A549 (cell line): ENCODE results near the gene IFITM2. TPM values are rescaled to one million over a fixed set of nuclear protein-coding genes. Genes with fewer than 3 reads are reported as not detected.
"Not testable (repeated sequence)": the region's sequence is repeated elsewhere in the genome, so short reads cannot be mapped to it uniquely, and the experiment has no call there.

ENCODE experiments used
- ATAC-seq, 2 experiments: fragments of 200-7000 bp in 1 of 2; fragments of >200 bp in 1 of 2; cut with Nextera tagmentation in 1 of 2; cut with Tn5 transposase in 1 of 2; 3 replicates each; pipeline versions ENCODE4 v1.8.0 to v1.9.1; 2018 to 2020; ENCODE audit warnings: mild to moderate bottlenecking in 1 of 2, moderate library complexity in 1 of 2
- CTCF ChIA-PET: fragments of 300-600 bp; sonication (Branson Sonifier 250); formaldehyde crosslinking; extraction: SDS; loops from one replicate; lab custom pipeline; 2021; ENCODE audit warnings: antibody characterized with exemption, inconsistent platforms; lab: Yijun Ruan, JAX
- POLR2A ChIA-PET: fragments of 350-600 bp; formaldehyde crosslinking; extraction: SDS; loops from one replicate; lab custom pipeline; 2021; ENCODE audit warnings: antibody characterized with exemption, inconsistent platforms; lab: Yijun Ruan, JAX
- DNase-seq, 2 experiments: peaks; one replicate each; pipeline versions ENCODE4 v3.0.0 to v3.0.0-alpha.2; 2011 to 2016; ENCODE audit warnings: low read depth in 1 of 2, low spot score in 1 of 2
- FAIRE-seq: peaks from 2 replicates; lab custom pipeline; 2011; peaks lifted over from hg19 to GRCh38; lab: Jason Lieb, UNC
- H3K27ac ChIP-seq, 2 experiments: fragments of >200 bp; sonication (Bioruptor Twin); formaldehyde crosslinking; 3 replicates each; pipeline ENCODE4 v1.5.1; 2016 to 2017
- H3K4me1 ChIP-seq: fragments of >200 bp; sonication (Bioruptor Twin); formaldehyde crosslinking; 3 replicates; pipeline ENCODE4 v1.6.1; 2016
- H3K4me2 ChIP-seq: fragments of >200 bp; sonication (Bioruptor Twin); formaldehyde crosslinking; 3 replicates; pipeline ENCODE4 v1.6.1; 2016
- H3K4me3 ChIP-seq: fragments of >200 bp; sonication (Bioruptor Twin); formaldehyde crosslinking; 3 replicates; pipeline ENCODE4 v1.5.1; 2016
- H3K9me3 ChIP-seq: fragments of >200 bp; sonication (Bioruptor Twin); formaldehyde crosslinking; 3 replicates; pipeline ENCODE4 v1.6.1; 2016
- CEBPB ChIP-seq, 2 experiments: fragments of >200 bp in 1 of 2; sonication (Bioruptor Twin) in 1 of 2; formaldehyde crosslinking in 1 of 2; IDR thresholded peaks; 2 replicates each; pipeline ENCODE4 v1.6.1; 2012 to 2016
- CHD2 ChIP-seq: fragments of 150-350 bp; IDR thresholded peaks from 2 replicates; pipeline ENCODE4 v1.6.1; 2014; ENCODE audit warnings: low read length; ENCODE audit not compliant: partially characterized antibody
- EP300 ChIP-seq, 2 experiments: fragments of >200 bp; sonication (Bioruptor Twin); formaldehyde crosslinking; IDR thresholded peaks; 2 replicates in 1 of 2; 3 replicates in 1 of 2; pipeline ENCODE4 v1.6.1; 2016 to 2017
- ESRRA ChIP-seq: fragments of 150-350 bp; IDR thresholded peaks from 2 replicates; pipeline ENCODE4 v1.6.1; 2014; ENCODE audit warnings: mild to moderate bottlenecking, low read length, borderline replicate concordance
- FOSB ChIP-seq: fragments of 250-450 bp; sonication (Bioruptor Pico); IDR thresholded peaks from 2 replicates; pipeline ENCODE4 v1.5.0; 2020; ENCODE audit warnings: mild to moderate bottlenecking, moderate library complexity
- FOXS1 ChIP-seq: fragments of 250-450 bp; sonication (Bioruptor Pico); IDR thresholded peaks from 2 replicates; pipeline ENCODE4 v1.5.0; 2020; ENCODE audit warnings: mild to moderate bottlenecking, moderate library complexity
- HMGXB4 ChIP-seq: fragments of 250-450 bp; sonication (Bioruptor Pico); IDR thresholded peaks from 2 replicates; pipeline ENCODE4 v1.5.0; 2021; ENCODE audit warnings: mild to moderate bottlenecking, moderate library complexity, borderline replicate concordance
- HOXA7 ChIP-seq: fragments of 250-450 bp; sonication (Bioruptor Pico); IDR thresholded peaks from 2 replicates; pipeline ENCODE4 v1.5.0; 2020; ENCODE audit warnings: mild to moderate bottlenecking, moderate library complexity
- JUNB ChIP-seq: fragments of >200 bp; sonication (Bioruptor Twin); formaldehyde crosslinking; IDR thresholded peaks from 2 replicates; pipeline ENCODE4 v1.6.1; 2016
- KDM1A ChIP-seq: fragments of 200-600 bp; sonication (generic); IDR thresholded peaks from 2 replicates; pipeline ENCODE4 v1.6.1; 2016; ENCODE audit warnings: low read depth, mild to moderate bottlenecking
- MAFK ChIP-seq: fragments of 450-650 bp; IDR thresholded peaks from 2 replicates; pipeline ENCODE4 v1.6.1; 2014; ENCODE audit not compliant: partially characterized antibody
- NPAS2 ChIP-seq: fragments of 250-450 bp; sonication (Bioruptor Pico); IDR thresholded peaks from 2 replicates; pipeline ENCODE4 v1.8.0; 2022; ENCODE audit warnings: mild to moderate bottlenecking, moderate library complexity, borderline replicate concordance
- NR3C1 ChIP-seq: fragments of >200 bp; sonication (Bioruptor Twin); formaldehyde crosslinking; IDR thresholded peaks from 3 replicates; pipeline ENCODE4 v1.6.1; 2017
- PBX3 ChIP-seq: IDR thresholded peaks from 2 replicates; pipeline ENCODE4 v1.6.1; 2012
- RCOR1 ChIP-seq: fragments of 150-350 bp; IDR thresholded peaks from 2 replicates; pipeline ENCODE4 v1.6.1; 2014; ENCODE audit warnings: antibody characterized with exemption, low read length, low read depth
- TP53 ChIP-seq: fragments of 250-450 bp; sonication (Bioruptor Pico); IDR thresholded peaks from 2 replicates; pipeline ENCODE4 v1.5.0; 2021; ENCODE audit warnings: mild to moderate bottlenecking, moderate library complexity
- ZFP36 ChIP-seq: fragments of 450-650 bp; IDR thresholded peaks from 2 replicates; pipeline ENCODE4 v1.6.1; 2014; ENCODE audit warnings: borderline replicate concordance; ENCODE audit not compliant: partially characterized antibody
- WGBS: methylation state at CpG from one replicate; pipeline ENCODE4 v1.1.6; 2017; ENCODE audit errors: missing lambda C conversion rate; 5-methylcytosine and 5-hydroxymethylcytosine counted together
- polyA plus RNA-seq, 4 experiments: library from polyadenylated mRNA; depleted of rRNA in 3 of 4; stranded (reverse); fragments of >200 nt; fragmentation: RNase III in 1 of 4; extraction: RNeasy Plus Mini Kit Qiagen cat#74134 plus additional on column Dnase treatment in 1 of 4; gene quantifications; 2 replicates in 3 of 4; 3 replicates in 1 of 4; pipeline ENCODE4 v1.2.3, GENCODE V29; 2011 to 2017
- TF ChIP-seq, protein P1 (sequence below): fragments of >200 bp; sonication (Bioruptor Twin); formaldehyde crosslinking; IDR thresholded peaks from 2 replicates; pipeline ENCODE4 v1.6.1; 2016

Gene IFITM2
- polyA plus RNA-seq, 2 of the 4 experiments (the other 2 are of a cell fraction) = 36.4 to 43.6 TPM

DNA sequence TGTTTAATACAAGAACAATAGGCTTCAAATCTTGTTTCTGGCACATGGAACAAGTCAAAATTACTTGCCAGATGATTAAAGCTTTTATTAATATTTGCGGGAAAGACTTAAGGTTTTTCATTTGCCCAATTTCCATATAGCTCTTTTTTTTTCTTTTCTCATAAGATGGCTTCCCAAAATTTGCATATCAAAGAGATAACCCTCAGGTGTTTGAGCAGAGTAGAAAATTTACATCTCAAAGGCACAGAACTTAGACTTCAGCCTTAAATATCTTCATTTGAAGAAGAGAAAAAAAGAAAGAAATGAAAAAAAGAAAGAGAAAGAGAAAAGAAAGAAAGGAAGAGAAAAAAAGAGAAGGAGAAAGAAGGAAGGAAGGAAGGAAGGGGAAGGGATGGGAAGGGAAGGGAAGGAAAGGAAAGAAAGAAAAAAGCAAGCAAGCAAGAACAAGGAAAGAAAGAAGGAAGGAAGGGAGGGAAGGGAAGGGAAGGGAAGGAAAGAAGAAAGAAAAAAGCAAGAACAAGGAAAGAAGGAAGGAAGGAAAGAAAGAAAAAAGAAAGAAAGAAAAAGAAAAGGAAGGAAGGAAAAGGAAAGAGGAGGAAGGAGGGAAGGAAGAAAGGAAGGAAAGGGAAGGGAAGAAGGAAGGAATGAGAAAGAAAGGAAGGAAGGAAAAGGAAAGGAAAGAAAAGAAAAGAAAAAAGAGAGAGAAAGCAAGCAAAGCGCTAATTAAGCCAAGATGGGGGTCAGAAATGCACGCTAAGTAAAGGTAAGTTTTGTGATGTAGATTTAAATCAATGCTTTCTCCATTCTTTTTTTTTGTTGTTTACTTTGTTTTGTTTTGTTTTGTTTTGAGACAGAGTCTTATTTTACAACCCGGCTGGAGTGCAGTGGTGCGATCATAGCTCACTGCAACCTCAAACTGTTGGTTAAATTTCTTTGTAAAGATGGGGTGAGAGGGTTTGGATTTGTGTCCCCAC is 33.2 kb downstream of the IFITM2 start:
- Histone ChIP-seq H3K9me3 (no peaks in the 10 kb centered on the region), H3K4me3 (no peak overlapping the region), H3K4me1 (no peaks in the 10 kb centered on the region), H3K4me2 (no peak overlapping the region), H3K27ac (no peak overlapping the region)
- ATAC-seq (no peak), DNase-seq (no peak), FAIRE-seq (no peak)
- CTCF ChIA-PET = interaction anchor here (0.9 to 2.4 kb wide), 7 partner anchors 8 to 178 kb away, joined by 3 to 11 read pairs (median 4); no protein-coding TSS in a partner anchor
- 64% methylated on average over 5 of the region's 5 CpGs for WGBS
- POLR2A ChIA-PET = interaction anchor here (1.7 kb wide), 1 partner anchor 15 kb away, joined by 9 read pairs; no protein-coding TSS in a partner anchor
- TF ChIP-seq ZFP36 (no peak), CEBPB (IDR thresholded peaks at IDR 0.05) (no peak), JUNB (no peak)

- H3K4me3 ChIP-seq = no peak overlapping the region
- H3K9me3 ChIP-seq = no peaks in the 10 kb centered on the region
- TF ChIP-seq MAFK = peak; percentile 84
- no peak for TF ChIP-seq CHD2
- H3K27ac ChIP-seq = no peak overlapping the region
- H3K4me2 ChIP-seq = no peak overlapping the region
- POLR2A ChIA-PET = no interaction called here
- FAIRE-seq (no peak), ATAC-seq (no peak), DNase-seq (no peak)
- no peaks in the 10 kb centered on the region for H3K4me1 ChIP-seq
- CTCF ChIA-PET = no interaction called here
- WGBS = 89% methylated on average over 3 of the region's 3 CpGs
Observed at GRCh38 chr11:342328-342727, 34.7 kb downstream of the IFITM2 start.

DNA sequence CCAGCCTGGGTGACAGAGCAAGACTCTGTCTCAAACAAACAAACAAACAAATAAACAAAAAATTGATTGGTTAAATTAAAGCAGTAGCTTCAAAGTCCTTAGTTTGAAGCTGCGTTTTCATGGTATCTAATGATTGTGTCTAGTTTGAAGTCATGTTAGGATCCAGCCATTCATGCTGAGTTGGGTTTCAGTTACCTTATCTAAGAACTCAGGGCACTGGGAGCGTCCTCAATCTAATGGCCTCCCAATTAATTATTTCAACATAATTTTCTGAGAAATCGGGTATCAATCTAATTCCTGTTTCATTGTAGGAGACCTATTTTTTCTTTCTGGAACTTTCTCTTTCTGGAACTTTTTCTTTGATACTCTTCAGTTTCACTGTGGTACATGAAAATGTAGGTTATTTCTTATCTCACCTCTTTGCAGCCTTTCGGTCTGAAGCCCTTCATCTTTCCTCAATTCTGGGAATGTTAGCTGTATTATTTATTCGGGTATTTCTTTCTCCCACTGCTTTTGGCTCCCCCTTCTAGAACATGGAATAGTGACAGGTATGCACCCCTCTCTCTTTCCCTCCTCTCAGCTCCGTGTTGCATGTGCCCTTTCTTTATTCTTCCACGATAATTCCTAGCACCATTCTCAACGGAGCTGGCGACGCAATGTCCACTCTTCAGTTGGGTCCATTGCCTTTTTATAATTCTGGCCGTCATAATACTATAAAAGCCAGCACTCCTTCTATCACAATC is 37.4 kb downstream of the IFITM2 start:
- no peak overlapping the region for H3K27ac ChIP-seq
- DNase-seq (no peak), FAIRE-seq (no peak), ATAC-seq (no peak)
- H3K4me2 ChIP-seq = no peak overlapping the region
- ChIA-PET CTCF (interaction anchor here (0.7 to 1.6 kb wide), 9 partner anchors 8 to 452 kb away, joined by 3 to 6 read pairs (median 3); no protein-coding TSS in a partner anchor), POLR2A (interaction anchor here (0.8 to 1.4 kb wide), 2 partner anchors 11 kb away, joined by 4 to 6 read pairs; no protein-coding TSS in a partner anchor)
- 82% methylated on average over 11 of the region's 11 CpGs for WGBS
- no peak for TF ChIP-seq NR3C1
- no peak for TF ChIP-seq MAFK
- TF ChIP-seq, protein P1, sequence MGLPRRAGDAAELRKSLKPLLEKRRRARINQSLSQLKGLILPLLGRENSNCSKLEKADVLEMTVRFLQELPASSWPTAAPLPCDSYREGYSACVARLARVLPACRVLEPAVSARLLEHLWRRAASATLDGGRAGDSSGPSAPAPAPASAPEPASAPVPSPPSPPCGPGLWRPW = no peak
- TF ChIP-seq FOXS1 (CRISPR knock-in tag) = no peak
- TF ChIP-seq HMGXB4 (CRISPR knock-in tag) = no peak
- no peak for TF ChIP-seq FOSB (CRISPR knock-in tag)
- TF ChIP-seq NPAS2 = no peak
- no peak overlapping the region for H3K4me3 ChIP-seq
- H3K4me1 ChIP-seq = no peaks in the 10 kb centered on the region
- no peaks in the 10 kb centered on the region for H3K9me3 ChIP-seq

- CTCF ChIA-PET = interaction anchor here (1.2 to 1.6 kb wide), 2 partner anchors 10 to 172 kb away, joined by 3 to 4 read pairs; no protein-coding TSS in a partner anchor
Observed at GRCh38 chr11:346529-346928, 38.9 kb downstream of the IFITM2 start.

DNA sequence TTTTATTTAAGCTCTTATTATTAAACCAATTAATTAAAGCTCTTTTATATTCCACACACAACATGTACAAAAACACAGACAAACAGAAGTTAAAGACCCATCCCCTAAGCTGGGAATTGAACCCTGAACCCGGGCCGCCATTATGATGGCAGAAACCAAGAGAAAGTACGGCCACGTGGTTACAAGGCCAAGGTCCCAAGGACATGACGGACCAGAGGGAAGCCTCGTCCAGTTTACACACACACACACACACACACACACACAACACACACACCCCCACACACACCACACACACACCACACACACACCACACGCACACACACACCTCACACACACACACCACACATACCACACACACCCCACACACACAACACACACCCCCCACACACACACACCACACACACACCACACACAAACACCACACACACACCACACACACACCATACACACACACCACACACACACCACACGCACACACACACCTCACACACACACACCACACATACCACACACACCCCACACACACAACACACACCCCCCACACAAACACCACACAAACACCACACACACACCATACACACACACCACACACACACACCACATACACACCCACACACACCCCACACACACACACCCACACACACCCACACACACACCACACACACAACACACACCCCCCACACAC is 41.8 kb downstream of the IFITM2 start:
- H3K4me1 ChIP-seq, DNase-seq, H3K27ac ChIP-seq, POLR2A ChIA-PET, ATAC-seq, H3K4me3 ChIP-seq, H3K4me2 ChIP-seq, FAIRE-seq, H3K9me3 ChIP-seq: not testable (repeated sequence)
- 77% methylated on average over 7 of the region's 8 CpGs for WGBS
- CTCF ChIA-PET = interaction anchor here (0.8 to 1.7 kb wide), 3 partner anchors 16 to 79 kb away, joined by 3 to 6 read pairs (median 3); no protein-coding TSS in a partner anchor

More at GRCh38 chr11:346529-346928, 38.9 kb downstream of the IFITM2 start:
- Histone ChIP-seq H3K27ac (no peak overlapping the region), H3K4me1 (no peaks in the 10 kb centered on the region), H3K4me2 (no peak overlapping the region), H3K9me3 (no peaks in the 10 kb centered on the region), H3K4me3 (no peak overlapping the region)
- POLR2A ChIA-PET = interaction anchor here (1.4 kb wide), 1 partner anchor 9 kb away, joined by 6 read pairs; no protein-coding TSS in a partner anchor
- FAIRE-seq = no peak
- no peak for ATAC-seq
- DNase-seq = no peak
- WGBS = 73% methylated on average over 3 of the region's 3 CpGs
- TF ChIP-seq KDM1A = no peak
- TF ChIP-seq ESRRA = no peak
- no peak for TF ChIP-seq CHD2
- no peak for TF ChIP-seq JUNB
- no peak for TF ChIP-seq PBX3
- no peak for TF ChIP-seq RCOR1
- TF ChIP-seq HOXA7 (CRISPR knock-in tag) = no peak
- no peak for TF ChIP-seq EP300 (IDR thresholded peaks at IDR 0.05)
- TF ChIP-seq, protein P1 = no peak
- TF ChIP-seq TP53 (CRISPR knock-in tag) = no peak
